NCI-H2227 (cell line): ENCODE data around the gene TGIF2.

Experiments
- DNase-seq: peaks from one replicate; lab custom pipeline; 2025; ENCODE audit not compliant: unreplicated experiment; lab: John Stamatoyannopoulos, UW

The TGIF2 gene

DNA sequence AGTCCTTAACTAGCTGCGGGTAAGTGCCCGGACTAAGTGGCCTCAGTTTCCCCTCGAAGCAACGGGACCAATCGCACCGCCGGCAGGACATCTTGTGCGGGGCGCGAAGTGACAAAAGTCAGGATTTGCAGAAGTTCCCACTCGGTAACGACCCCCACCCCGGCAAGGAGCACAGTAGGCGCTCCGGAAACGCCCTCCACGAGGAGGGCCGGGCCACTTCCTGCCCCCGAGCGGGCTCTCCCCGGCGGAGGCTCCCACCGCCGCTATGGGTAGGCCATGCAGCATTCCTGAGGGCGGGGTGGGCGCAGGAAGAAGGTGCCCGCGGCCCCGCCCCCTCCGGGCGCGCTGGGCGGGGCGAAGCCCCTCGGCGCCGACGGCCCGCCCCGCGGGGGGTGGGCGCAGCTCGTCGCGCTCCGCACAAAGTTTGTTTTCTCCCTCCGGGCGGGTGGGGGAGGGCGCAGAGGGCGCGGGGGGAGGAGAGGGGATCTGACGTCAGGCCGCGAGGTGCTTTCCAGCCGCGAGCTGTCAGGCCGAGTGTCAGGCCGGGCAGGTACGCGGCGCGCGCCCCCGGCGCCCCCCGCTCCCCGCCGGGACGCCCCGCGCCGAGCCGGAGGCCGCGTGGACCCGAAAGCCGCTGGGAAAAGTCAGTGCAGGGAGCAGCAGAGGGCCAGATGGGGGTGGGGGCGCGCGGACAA lies at the start of gene TGIF2:
Gene TGIF2 (plus strand): TSS at position 495 of the 695 bp plus-strand sequence. CDS start 5,178 bp downstream, outside the sequence.
- DNase-seq = peak; percentile 70

DNA sequence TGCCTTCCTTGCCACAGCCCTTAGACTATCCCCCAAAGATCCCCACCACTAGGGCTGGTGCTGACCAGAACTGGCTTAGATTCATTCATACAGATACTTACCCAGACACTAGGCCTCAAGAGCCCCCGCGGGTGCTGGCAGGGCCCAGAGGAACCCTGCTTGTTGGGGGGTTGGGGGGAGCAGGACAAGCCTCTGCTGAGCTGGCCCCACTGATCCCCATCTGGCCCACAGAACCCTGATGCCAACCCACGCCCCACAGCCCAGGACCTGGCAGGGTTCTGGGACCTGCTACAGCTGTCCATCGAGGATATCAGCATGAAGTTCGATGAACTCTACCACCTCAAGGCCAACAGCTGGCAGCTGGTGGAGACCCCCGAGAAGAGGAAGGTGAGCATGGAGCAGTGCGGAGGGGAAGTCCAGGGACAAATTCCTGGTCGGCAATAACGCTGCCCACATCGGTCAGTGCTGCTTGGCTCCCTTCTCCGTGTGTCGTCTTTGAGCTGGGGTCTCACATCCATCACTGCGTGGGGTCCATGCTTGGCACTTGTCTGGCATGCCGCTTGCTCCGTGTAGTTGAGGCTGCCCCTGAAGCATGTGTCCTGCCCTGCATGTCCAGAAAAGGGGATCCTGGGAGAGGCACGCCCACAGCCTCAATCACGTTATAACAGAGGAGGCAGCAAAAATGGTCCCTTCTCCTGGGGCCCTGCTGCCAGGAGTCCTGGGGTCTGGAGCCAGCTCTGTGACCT lies 47.6 kb upstream of the TGIF2 start:
- DNase-seq = no peak

GRCh38 chr20:36526521-36527011 lies 46.8 kb upstream of the TGIF2 start:
- no peak for DNase-seq

DNA sequence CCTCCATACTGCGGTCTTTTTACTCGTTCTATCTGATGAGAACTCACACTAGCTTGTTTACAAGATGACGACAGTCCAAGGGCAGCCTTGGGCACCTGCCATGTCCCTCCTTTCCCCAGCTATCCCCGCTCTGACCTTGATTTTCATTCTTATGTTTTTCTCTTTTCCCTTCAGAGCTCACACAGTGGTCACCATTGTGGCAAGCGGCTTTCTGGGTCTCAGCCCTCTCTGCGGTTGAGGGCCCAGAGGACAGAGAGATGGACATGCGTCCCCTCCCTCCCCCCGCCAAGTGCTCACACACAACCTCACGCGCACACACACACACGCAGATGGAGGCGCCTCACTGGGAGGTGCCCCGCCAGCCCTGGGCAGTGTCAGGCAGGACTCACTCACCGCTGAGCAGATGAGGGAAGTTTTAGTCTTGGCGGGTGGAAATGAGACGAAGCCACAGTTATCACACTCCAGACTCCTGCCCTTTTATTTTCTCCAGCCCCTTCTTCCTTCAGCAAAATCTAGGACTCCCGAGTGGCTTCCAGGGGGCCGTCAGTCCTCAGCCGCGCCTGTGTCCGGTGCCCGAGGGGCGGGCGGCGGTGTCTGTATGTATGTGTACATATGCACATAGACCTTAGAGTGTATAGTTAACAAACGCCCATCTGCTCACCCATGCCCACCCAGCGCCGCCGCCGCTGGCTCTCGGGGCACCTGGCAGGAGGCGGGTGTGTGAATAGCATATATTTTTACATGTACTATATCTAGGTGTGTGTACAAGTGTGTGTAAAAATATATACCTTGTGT lies 45.9 kb upstream of the TGIF2 start:
- DNase-seq = no peak

GRCh38 chr20:36528176-36528874 lies 45.1 kb upstream of the TGIF2 start:
- no peak for DNase-seq

GRCh38 chr20:36528875-36529417 lies 44.5 kb upstream of the TGIF2 start:
- no peak for DNase-seq

- no peak for DNase-seq
These were observed 41.0 kb upstream of the TGIF2 start for GRCh38 chr20:36532388-36532787.

DNA sequence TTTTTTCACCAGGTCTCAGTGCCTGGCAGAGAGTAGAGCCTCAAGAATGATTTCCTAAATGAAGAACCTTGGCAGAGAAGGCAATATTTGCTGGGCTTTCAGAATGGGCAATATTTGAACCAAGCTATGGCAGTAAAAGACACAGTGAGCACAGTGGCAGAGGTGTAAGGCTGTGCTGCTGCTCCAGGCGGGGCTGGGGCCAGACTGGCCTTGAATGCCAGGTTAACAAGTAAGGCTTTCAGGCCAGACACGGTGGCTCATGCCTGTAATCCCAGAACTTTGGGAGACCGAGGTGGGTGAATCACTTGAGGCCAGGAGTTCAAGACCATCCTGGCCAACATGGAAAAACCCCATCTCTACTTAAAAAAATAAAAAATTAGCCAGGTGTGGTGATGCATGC lies 40.6 kb upstream of the TGIF2 start:
- no peak for DNase-seq

DNA sequence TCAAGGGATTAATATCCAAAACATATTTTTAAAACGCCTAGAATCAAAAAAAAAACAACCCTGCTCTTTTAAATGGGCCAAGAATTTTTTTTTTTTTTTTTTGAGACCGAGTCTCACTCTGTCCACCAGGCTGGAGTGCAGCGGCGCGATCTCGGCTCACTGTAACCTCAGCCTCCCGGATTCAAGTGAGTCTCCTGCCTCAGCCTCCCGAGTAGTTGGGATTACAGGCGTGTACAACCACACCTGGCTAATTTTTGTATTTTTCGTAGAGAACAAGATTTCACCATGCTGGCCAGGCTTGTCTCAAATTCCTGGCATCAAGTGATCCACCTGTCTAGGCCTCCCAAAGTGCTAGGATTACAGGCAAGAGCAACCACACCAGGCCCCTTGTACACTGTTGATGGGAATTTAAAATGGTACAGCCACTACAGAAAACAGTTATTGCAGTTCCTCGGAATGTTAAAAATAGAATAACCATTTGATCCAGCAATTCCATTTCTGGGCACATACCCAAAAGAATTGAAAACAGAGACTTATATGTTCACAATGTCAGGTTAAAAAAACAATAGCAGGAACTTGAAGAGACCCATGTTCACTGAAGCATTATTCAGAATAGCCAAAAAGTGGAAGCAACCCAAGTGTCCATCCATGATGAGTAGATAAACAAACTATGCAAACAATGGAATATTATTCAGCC lies 35.2 kb upstream of the TGIF2 start:
- DNase-seq = no peak

- no peak for DNase-seq
These were observed 32.7 kb upstream of the TGIF2 start for GRCh38 chr20:36540551-36541211.

GRCh38 chr20:36541227-36541767 lies 32.1 kb upstream of the TGIF2 start, which contains the start of gene MYL9:
MYL9 (plus strand) TSS chr20:36541519; CDS start chr20:36544885, 3,366 bp downstream.
- DNase-seq = no peak

DNA sequence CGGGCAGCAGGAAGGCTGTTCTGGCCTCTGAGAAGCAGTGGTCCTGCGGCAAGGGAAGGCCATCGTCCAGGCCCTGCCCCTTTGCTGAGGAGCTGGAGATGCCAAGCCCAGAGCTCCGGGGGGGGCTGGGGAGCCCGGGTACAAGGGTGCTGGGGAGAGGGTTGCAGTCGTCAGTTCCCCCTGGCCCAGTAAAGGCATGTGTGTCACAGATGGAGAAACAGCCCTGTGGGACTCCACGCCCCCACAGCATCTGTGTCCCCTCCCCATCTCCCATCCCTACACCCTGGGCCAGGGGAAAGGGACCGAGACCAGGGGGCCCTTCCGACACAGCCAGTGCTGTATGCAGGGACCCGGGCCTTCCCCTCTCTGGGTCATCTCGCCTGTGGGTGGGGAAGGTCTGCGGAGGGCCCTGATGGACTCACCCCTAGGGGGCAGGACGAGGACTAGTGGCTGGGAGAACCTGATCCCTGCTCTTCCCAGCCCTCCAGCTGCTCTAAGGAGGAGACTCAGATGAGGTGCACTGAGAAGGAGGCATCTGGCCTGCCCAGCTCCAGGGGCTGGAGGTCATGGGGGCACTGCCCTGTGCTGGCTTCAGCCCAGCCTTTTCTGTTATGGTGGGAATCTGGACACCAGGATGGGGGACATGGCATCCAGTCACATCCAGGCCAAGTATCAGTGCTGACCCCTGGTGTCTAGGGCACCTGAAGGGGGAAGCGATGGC lies 31.5 kb upstream of the TGIF2 start:
- no peak for DNase-seq

DNA sequence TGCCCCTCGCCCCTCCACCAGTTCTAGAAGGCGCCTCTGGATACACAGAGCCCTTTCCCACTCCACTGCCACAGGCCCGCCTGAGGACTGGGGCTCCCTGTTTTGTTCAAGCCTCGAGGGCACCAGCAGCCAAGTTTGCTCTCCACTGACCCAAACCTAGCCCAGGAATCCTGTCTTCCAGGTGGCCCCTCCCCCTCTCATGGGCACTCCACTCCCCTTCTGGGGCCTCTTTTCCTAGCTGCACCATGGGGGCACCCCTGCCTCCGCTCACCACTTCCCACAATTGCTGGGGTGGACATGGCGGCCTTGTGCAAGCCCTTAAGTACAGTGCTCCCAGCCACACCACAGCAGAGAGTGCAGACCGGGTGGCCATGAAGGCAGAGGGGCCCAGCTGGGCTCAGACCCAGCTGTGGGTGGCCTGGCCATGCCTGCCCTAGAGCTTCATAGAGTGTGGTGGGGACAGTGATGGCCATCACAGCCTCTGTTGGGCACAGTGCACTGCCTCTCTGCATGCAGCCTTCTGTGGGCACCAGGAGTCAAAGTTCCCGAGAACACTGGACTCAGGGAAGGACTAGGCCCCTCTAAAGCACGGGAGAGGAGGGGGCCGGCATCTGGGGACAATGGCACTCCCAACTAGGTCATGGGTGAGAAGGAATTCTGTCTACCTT lies 30.7 kb upstream of the TGIF2 start:
- DNase-seq = no peak

DNA sequence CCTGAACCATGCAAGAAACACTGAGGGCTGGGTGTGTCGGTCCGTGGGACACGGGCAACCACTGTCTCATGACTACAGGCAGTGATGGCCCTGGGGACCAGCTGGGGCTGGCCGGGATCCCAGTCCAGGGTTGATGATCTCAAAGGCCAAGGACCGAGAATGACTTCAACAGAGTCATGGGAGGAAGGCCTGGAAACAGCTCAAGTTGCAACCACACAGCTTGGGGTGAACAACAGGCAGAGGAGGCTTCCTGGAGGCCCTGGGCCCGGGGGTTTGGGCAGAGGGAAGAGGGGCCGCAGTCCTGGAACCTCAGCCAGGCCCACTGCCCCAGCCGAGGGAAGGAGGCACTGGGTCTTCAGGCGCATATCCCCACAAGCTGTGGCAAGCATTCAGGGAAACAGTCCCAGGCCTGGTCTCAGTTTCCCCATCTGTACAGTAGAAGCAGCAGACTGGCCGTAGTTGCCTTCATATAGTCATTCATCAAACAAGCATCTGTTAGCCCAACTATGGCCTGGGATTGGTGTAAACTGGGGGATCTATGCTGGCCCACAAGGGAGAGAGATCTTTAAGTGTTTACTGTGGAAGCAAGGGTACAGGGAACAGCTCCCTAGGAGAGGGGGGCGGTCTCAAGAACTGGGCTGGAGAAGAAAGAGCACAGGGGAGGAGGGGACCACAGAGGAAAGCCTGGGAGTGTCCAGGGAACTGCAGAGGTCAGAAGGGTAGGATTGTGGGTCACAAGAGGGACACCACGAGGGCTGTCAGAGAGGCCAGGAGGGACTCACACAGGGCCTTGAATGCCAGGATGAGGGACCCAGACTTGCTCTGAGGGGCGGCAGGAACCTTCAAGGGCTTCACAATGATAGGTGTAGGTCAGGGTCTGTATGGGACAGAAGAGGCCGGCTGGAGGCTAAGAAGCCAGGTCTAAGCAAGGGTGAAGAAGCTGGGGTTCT lies 29.9 kb upstream of the TGIF2 start:
- DNase-seq = no peak

DNA sequence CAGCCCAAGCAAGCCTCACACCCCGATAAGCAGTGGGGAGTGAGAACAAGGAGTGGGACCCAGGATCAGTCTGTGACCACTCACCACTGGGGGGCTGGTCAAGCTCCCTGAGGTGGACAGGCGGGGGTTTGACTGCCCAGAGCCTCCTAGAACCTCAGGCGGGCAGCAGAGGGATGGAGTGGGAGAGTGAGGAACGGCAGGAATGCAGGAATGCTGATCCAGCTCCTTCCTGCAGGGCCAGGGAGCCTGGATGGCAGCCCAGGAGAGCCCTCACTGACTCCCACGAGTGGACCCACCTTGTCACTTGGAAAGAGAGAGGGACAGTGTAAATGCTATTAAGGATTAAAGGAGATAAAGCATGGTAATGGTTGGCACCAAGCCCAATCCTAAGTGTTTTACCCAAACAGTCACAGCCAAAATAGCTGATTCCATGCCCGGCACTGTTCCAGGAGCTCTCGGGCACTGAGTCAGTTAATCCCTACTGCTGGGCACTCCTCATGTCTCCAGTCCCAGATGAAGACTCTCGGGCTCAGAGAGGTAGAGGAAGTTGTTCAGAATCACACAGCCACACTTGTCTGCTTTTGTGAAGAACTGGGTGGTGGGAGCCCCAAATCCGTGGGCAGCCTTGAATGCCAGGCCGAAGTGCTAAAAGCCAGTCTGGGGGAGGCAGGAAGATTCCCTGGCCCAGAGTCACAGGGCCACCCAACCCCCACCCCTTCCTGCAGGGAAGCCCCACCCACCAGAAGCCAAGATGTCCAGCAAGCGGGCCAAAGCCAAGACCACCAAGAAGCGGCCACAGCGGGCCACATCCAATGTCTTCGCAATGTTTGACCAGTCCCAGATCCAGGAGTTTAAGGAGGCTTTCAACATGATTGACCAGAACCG lies 29.0 kb upstream of the TGIF2 start:
- no peak for DNase-seq
